ENCODE data around the gene GOSR2. TPM values are rescaled to one million over a fixed set of nuclear protein-coding genes. Genes with fewer than 3 reads are reported as not detected.

GOSR2 gene
- total RNA-seq, 1 experiment from 2014 or later, result 36.5 TPM

- ChIA-PET CTCF (interaction anchor here (0.7 kb wide), 1 partner anchor 131 kb away, joined by 3 read pairs; no protein-coding TSS in a partner anchor), POLR2A (no interaction called here)
- DNase-seq (ENCODE audit: low read depth, low spot score) (no peak), ATAC-seq (no peak)
- Histone ChIP-seq H3K27me3 (ENCODE audit: control insufficient read depth, insufficient read depth, low read length) (peaks cover 2% of the 10 kb centered on the region; the same call in 1 of the 2 replicates), H3K4me1 (ENCODE audit: control insufficient read depth, insufficient read depth, low read length) (peaks cover 5% of the 10 kb centered on the region; the same call in 1 of the 2 replicates), H3K9me3 (ENCODE audit: control insufficient read depth, insufficient read depth, low read depth, low read length) (no peaks in the 10 kb centered on the region), H3K4me3 (ENCODE audit: low read depth in 2 of 2, low read length in 2 of 2) (no peak overlapping the region), H3K27ac (ENCODE audit: low read length) (no peak overlapping the region), H3K36me3 (ENCODE audit: control insufficient read depth, insufficient read depth, low read length) (no peaks in the 10 kb centered on the region)
- in situ Hi-C loops (cut with HindIII; ENCODE audit: low pct_unique_long_range_greater_than_20kb, low sequenced_read_pairs) (no loop called here), intact Hi-C loops (cut with micrococcal nuclease; ENCODE audit: unreplicated experiment) (no loop called here)
- no peak for TF ChIP-seq POLR2AphosphoS5 (IDR thresholded peaks at IDR 0.05; ENCODE audit: low read depth, low read length)
- no peak for TF ChIP-seq CTCF (IDR thresholded peaks at IDR 0.05)
- TF ChIP-seq TCF7L2 (IDR thresholded peaks at IDR 0.05; ENCODE audit: low read depth, low read length), result no peak
- TF ChIP-seq SIN3A (IDR thresholded peaks at IDR 0.05; ENCODE audit: borderline replicate concordance, insufficient read depth, low read depth, low read length), result no peak
- TF ChIP-seq REST (IDR thresholded peaks at IDR 0.05; ENCODE audit: insufficient read depth in 1 of 2, low read depth in 2 of 2, low read length in 1 of 2), result no peak
- BruUV-seq (replicated peaks), result no TSS peak
Observed at GRCh38 chr17:46975287-46975686, 52.3 kb downstream of the GOSR2 start.

DNA sequence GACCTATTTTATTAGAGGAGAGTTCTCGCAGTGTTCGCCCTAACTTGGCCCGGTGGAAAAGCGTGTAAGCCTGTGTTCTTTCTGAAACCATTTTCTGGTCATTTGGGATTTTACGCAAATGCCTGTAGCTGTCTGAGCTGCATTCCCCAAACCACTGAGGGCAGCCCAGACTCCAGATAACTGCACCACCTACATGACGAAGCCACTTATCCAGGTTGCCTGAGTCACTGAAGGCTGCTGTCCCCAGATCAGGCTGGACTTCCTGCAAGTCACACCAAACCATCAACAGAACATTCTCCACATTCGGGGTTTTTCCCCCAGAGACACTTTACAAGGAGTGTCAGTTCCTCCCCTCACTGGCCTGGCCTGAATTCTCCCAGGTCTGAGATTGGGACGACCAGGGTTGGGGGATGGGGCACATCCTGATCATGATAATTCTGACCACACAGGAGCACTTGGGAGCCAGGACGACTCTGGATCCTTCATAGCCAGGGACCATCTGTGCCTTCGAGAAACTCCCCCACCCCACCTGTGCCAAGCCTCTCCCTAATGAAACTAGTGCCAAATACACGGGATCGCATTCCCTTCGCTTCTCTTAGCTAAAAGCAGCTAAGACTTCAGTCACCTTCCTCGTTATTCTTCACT, 53.8 kb downstream of the GOSR2 start:
- BruUV-seq (replicated peaks), result no TSS peak
- TF ChIP-seq CTCF (IDR thresholded peaks at IDR 0.05), result no peak
- no peak for TF ChIP-seq SIN3A (IDR thresholded peaks at IDR 0.05; ENCODE audit: borderline replicate concordance, insufficient read depth, low read depth, low read length)
- no peak for TF ChIP-seq REST (IDR thresholded peaks at IDR 0.05; ENCODE audit: insufficient read depth in 1 of 2, low read depth in 2 of 2, low read length in 1 of 2)
- TF ChIP-seq TCF7L2 (IDR thresholded peaks at IDR 0.05; ENCODE audit: low read depth, low read length), result no peak
- TF ChIP-seq POLR2AphosphoS5 (IDR thresholded peaks at IDR 0.05; ENCODE audit: low read depth, low read length), result no peak

More for the DNA sequence above, 53.8 kb downstream of the GOSR2 start:
- intact Hi-C loops (cut with micrococcal nuclease; ENCODE audit: unreplicated experiment) (no loop called here), in situ Hi-C loops (cut with HindIII; ENCODE audit: low pct_unique_long_range_greater_than_20kb, low sequenced_read_pairs) (no loop called here)
- ChIA-PET POLR2A (no interaction called here), CTCF (no interaction called here)
- Histone ChIP-seq H3K4me1 (ENCODE audit: control insufficient read depth, insufficient read depth, low read length) (peaks cover 5% of the 10 kb centered on the region; the same call in 1 of the 2 replicates), H3K4me3 (ENCODE audit: low read depth in 2 of 2, low read length in 2 of 2) (no peak overlapping the region), H3K9me3 (ENCODE audit: control insufficient read depth, insufficient read depth, low read depth, low read length) (no peaks in the 10 kb centered on the region), H3K36me3 (ENCODE audit: control insufficient read depth, insufficient read depth, low read length) (no peaks in the 10 kb centered on the region), H3K27me3 (ENCODE audit: control insufficient read depth, insufficient read depth, low read length) (peaks cover 2% of the 10 kb centered on the region; the same call in 1 of the 2 replicates), H3K27ac (ENCODE audit: low read length) (no peak overlapping the region)
- DNase-seq (ENCODE audit: low read depth, low spot score) (no peak), ATAC-seq (no peak)

Measured in Panc1 (cell line).